SK-N-SH (cell line): ENCODE measurements around the gene CACNA2D3. TPM values are rescaled to one million over a fixed set of nuclear protein-coding genes. Genes with fewer than 3 reads are reported as not detected.
A peak's percentile ranks its signal among the peaks of the same experiment; 100 is the strongest.

Source experiments
- CTCF ChIA-PET: fragments of 300-600, 350-600 bp; formaldehyde crosslinking; extraction: SDS; loops from one replicate; lab custom pipeline; 2021; lab: Yijun Ruan, JAX
- POLR2A ChIA-PET: fragments of 350-600 bp; sonication (Branson Sonifier 250); formaldehyde crosslinking; extraction: SDS; loops from one replicate; lab custom pipeline; 2020; ENCODE audit warnings: antibody characterized with exemption, inconsistent platforms; lab: Yijun Ruan, JAX
- DNase-seq: peaks from one replicate; pipeline ENCODE4 v3.0.0; 2012
- H2AFZ ChIP-seq: fragments of 200-600 bp; sonication (generic); 2 replicates; pipeline ENCODE4 v1.8.1; 2016; ENCODE audit warnings: antibody characterized with exemption, mild to moderate bottlenecking, low read depth
- H3F3A ChIP-seq: fragments of 200-600 bp; sonication (generic); replicated peaks from 2 replicates; pipeline ENCODE3; 2016; ENCODE audit warnings: antibody characterized with exemption, mild to moderate bottlenecking; ENCODE audit not compliant: insufficient read depth
- H3K27ac ChIP-seq, 2 experiments: fragments of 200-500 bp in 1 of 2; fragments of 200-600 bp in 1 of 2; sonication (Bioruptor generic) in 1 of 2; sonication (generic), shearing (Covaris generic) in 1 of 2; 2 replicates each; pipeline versions ENCODE4 v1.5.1 to v1.6.1; 2014 to 2016; ENCODE audit warnings: low read depth in 2 of 2, inconsistent platforms in 1 of 2, low read length in 1 of 2, mild to moderate bottlenecking in 1 of 2, mixed read lengths in 1 of 2
- H3K27me3 ChIP-seq: fragments of 200-600 bp; sonication (generic), shearing (Covaris generic); 2 replicates; pipeline ENCODE4 v1.6.1; 2016; ENCODE audit warnings: mixed run types; ENCODE audit not compliant: insufficient read depth
- H3K36me3 ChIP-seq, 2 experiments: fragments of 200-500 bp in 1 of 2; fragments of 200-600 bp in 1 of 2; sonication (Bioruptor generic) in 1 of 2; sonication (generic) in 1 of 2; replicated peaks in 1 of 2; 2 replicates each; pipeline versions ENCODE3 to v1.5.1; 2014 to 2016; ENCODE audit warnings: low read length in 1 of 2, mild to moderate bottlenecking in 1 of 2; ENCODE audit not compliant: insufficient read depth in 2 of 2, control insufficient read depth in 1 of 2
- H3K4me1 ChIP-seq, 2 experiments: fragments of 200-500 bp in 1 of 2; fragments of 200-600 bp in 1 of 2; sonication (Bioruptor generic) in 1 of 2; sonication (generic), shearing (Covaris generic) in 1 of 2; 2 replicates each; pipeline versions ENCODE4 v1.5.1 to v1.6.1; 2014 to 2016; ENCODE audit warnings: low read depth in 1 of 2, low read length in 1 of 2, mixed run types in 1 of 2; ENCODE audit not compliant: insufficient read depth in 2 of 2, control insufficient read depth in 1 of 2
- H3K4me2 ChIP-seq: fragments of 200-600 bp; sonication (generic), shearing (Covaris generic); 2 replicates; pipeline ENCODE4 v1.6.1; 2017; ENCODE audit warnings: mixed run types
- H3K4me3 ChIP-seq, 2 experiments: fragments of 200-500 bp in 1 of 2; fragments of 200-600 bp in 1 of 2; sonication (Bioruptor generic) in 1 of 2; sonication (generic), shearing (Covaris generic) in 1 of 2; 2 replicates each; pipeline versions ENCODE4 v1.5.1 to v1.8.1; 2014 to 2016; ENCODE audit warnings: low read depth in 2 of 2, inconsistent platforms in 1 of 2, low read length in 1 of 2, mild to moderate bottlenecking in 1 of 2, mixed read lengths in 1 of 2, moderate library complexity in 1 of 2
- H3K79me2 ChIP-seq: fragments of 200-600 bp; sonication (generic); 2 replicates; pipeline ENCODE4 v1.8.1; 2017; ENCODE audit warnings: mild to moderate bottlenecking; ENCODE audit not compliant: insufficient read depth
- H3K9ac ChIP-seq: fragments of 200-600 bp; sonication (generic); 2 replicates; pipeline ENCODE4 v1.6.1; 2017; ENCODE audit warnings: mixed run types
- H3K9me2 ChIP-seq: fragments of 200-600 bp; sonication (generic); 2 replicates; pipeline ENCODE4 v1.6.1; 2017; ENCODE audit warnings: mixed run types
- H3K9me3 ChIP-seq: fragments of 200-600 bp; sonication (generic); 2 replicates; pipeline ENCODE4 v1.6.1; 2017; ENCODE audit warnings: mixed run types, mild to moderate bottlenecking, moderate library complexity
- H4K20me1 ChIP-seq: fragments of 200-600 bp; sonication (generic); 2 replicates; pipeline ENCODE4 v1.6.1; 2017; ENCODE audit warnings: mild to moderate bottlenecking, mixed run types; ENCODE audit not compliant: insufficient read depth
- EP300 ChIP-seq, 2 experiments: IDR thresholded peaks; 2 replicates each; pipeline versions ENCODE4 v1.4.0 to v1.6.1; 2012; ENCODE audit warnings: borderline replicate concordance in 1 of 2, low read depth in 1 of 2, low read length in 1 of 2
- FOSL2 ChIP-seq: IDR thresholded peaks from 2 replicates; pipeline ENCODE4 v1.4.0; 2012; ENCODE audit warnings: low read depth, mild to moderate bottlenecking, moderate library complexity, borderline replicate concordance
- GATA2 ChIP-seq: sonication (generic); formaldehyde crosslinking; IDR thresholded peaks from 2 replicates; pipeline ENCODE4 v1.5.0; 2020; ENCODE audit warnings: mild to moderate bottlenecking, missing genetic modification reagents
- JUND ChIP-seq: IDR thresholded peaks from 2 replicates; pipeline ENCODE4 v1.4.0; 2012
- NFIC ChIP-seq: IDR thresholded peaks from 2 replicates; pipeline ENCODE4 v1.4.0; 2012; ENCODE audit warnings: borderline replicate concordance
- NRF1 ChIP-seq: IDR thresholded peaks from 2 replicates; pipeline ENCODE4 v1.6.1; 2012; ENCODE audit warnings: low read depth, mild to moderate bottlenecking, low read length
- POLR2AphosphoS5 ChIP-seq: IDR thresholded peaks from 2 replicates; pipeline ENCODE4 v1.6.1; 2012; ENCODE audit warnings: low read depth, low read length
- RXRA ChIP-seq: IDR thresholded peaks from 2 replicates; pipeline ENCODE4 v1.4.0; 2012; ENCODE audit warnings: low read depth, mild to moderate bottlenecking, borderline replicate concordance
- SIN3A ChIP-seq: IDR thresholded peaks from 2 replicates; pipeline ENCODE4 v1.6.1; 2012; ENCODE audit warnings: low read depth, mild to moderate bottlenecking, low read length, moderate library complexity, borderline replicate concordance
- TCF12 ChIP-seq: IDR thresholded peaks from 2 replicates; pipeline ENCODE4 v1.4.0; 2012
- WGBS: methylation state at CpG from one replicate; pipeline ENCODE4 v1.1.6; 2017; ENCODE audit warnings: low lambda C conversion rate; 5-methylcytosine and 5-hydroxymethylcytosine counted together
- polyA plus RNA-seq, 3 experiments: library from polyadenylated mRNA; depleted of rRNA; stranded (reverse); fragments of >200 nt; gene quantifications; 2 replicates each; pipeline ENCODE4 v1.2.3, GENCODE V29; 2012
- TF ChIP-seq, protein P1 (sequence below): IDR thresholded peaks from 2 replicates; pipeline ENCODE4 v1.4.0; 2012; ENCODE audit warnings: low read depth, borderline replicate concordance
- TF ChIP-seq, protein P2 (sequence below): IDR thresholded peaks from 2 replicates; pipeline ENCODE4; 2012
- TF ChIP-seq, protein P3 (sequence below): IDR thresholded peaks from 2 replicates; pipeline ENCODE4 v1.4.0; 2012; ENCODE audit warnings: low read depth
- TF ChIP-seq, protein P4 (sequence below): IDR thresholded peaks from 2 replicates; pipeline ENCODE4 v1.4.0; 2012; ENCODE audit warnings: low read depth, borderline replicate concordance

CACNA2D3 gene
- polyA plus RNA-seq, 1 of the 3 experiments (the other 2 are of a cell fraction): 0.15 TPM

DNA sequence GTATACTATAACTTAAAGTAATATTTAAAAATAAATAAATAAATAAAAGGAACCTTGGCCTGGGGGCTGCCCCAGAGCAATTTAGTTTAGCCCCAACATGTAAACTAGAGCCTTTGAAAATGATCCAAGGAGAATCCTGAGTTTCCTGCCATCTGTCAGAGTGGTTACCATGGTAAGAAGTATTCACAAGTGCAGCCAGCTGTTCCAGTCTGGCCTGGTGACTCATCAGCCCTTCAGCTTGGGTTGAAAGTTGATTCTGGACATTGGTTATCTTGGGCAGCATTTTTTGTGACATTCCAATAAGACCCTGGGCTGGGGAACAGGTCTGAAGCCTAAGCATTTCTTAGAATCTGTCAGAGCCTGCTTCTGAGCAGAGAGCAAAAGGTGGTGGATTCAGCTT, 878.2 kb downstream of the CACNA2D3 start:
- Histone ChIP-seq H3K27ac (peak overlapping the region in 1 of 2 experiments; percentile 71; a peak in 2 of 4 replicates), H3F3A (peaks cover 5% of the 10 kb centered on the region), H3K27me3 (no peaks in the 10 kb centered on the region), H3K9me3 (no peaks in the 10 kb centered on the region), H2AFZ (no peak overlapping the region), H3K79me2 (no peaks in the 10 kb centered on the region), H3K36me3 (no peaks in the 10 kb centered on the region), H3K4me2 (0 out of 2 replicates have a peak overlapping the region, but pooled peaks have one; percentile 4), H4K20me1 (no peaks in the 10 kb centered on the region), H3K4me1 (peaks cover 4% of the 10 kb centered on the region in 2 experiments; a peak in 2 of 4 replicates), H3K9ac (no peak overlapping the region), H3K9me2 (no peaks in the 10 kb centered on the region), H3K4me3 (no peak overlapping the region)
- DNase-seq: peak; percentile 15
- TF ChIP-seq EP300 (IDR thresholded peaks at IDR 0.05; ENCODE audit: borderline replicate concordance in 1 of 2, low read depth in 1 of 2, low read length in 1 of 2) (peak in 1 of 2 experiments; percentile 31; a peak in 1 of 4 replicates), POLR2AphosphoS5 (peak; percentile 30; the same call in 1 of the 2 replicates), GATA2 (CRISPR knock-in tag) (no peak), RXRA (peak; percentile 56; the same call in 1 of the 2 replicates), NFIC (peak; percentile 60), SIN3A (peak; percentile 79; the same call in 1 of the 2 replicates), TCF12 (peak; percentile 90), JUND (peak; percentile 85), FOSL2 (peak; percentile 89)
- TF ChIP-seq, protein P1, sequence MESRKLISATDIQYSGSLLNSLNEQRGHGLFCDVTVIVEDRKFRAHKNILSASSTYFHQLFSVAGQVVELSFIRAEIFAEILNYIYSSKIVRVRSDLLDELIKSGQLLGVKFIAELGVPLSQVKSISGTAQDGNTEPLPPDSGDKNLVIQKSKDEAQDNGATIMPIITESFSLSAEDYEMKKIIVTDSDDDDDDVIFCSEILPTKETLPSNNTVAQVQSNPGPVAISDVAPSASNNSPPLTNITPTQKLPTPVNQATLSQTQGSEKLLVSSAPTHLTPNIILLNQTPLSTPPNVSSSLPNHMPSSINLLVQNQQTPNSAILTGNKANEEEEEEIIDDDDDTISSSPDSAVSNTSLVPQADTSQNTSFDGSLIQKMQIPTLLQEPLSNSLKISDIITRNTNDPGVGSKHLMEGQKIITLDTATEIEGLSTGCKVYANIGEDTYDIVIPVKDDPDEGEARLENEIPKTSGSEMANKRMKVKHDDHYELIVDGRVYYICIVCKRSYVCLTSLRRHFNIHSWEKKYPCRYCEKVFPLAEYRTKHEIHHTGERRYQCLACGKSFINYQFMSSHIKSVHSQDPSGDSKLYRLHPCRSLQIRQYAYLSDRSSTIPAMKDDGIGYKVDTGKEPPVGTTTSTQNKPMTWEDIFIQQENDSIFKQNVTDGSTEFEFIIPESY: no peak
- TF ChIP-seq, protein P2, sequence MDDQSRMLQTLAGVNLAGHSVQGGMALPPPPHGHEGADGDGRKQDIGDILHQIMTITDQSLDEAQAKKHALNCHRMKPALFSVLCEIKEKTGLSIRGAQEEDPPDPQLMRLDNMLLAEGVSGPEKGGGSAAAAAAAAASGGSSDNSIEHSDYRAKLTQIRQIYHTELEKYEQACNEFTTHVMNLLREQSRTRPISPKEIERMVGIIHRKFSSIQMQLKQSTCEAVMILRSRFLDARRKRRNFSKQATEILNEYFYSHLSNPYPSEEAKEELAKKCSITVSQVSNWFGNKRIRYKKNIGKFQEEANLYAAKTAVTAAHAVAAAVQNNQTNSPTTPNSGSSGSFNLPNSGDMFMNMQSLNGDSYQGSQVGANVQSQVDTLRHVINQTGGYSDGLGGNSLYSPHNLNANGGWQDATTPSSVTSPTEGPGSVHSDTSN: peak; percentile 84
- ChIA-PET CTCF (no interaction called here), POLR2A (no interaction called here)

DNA sequence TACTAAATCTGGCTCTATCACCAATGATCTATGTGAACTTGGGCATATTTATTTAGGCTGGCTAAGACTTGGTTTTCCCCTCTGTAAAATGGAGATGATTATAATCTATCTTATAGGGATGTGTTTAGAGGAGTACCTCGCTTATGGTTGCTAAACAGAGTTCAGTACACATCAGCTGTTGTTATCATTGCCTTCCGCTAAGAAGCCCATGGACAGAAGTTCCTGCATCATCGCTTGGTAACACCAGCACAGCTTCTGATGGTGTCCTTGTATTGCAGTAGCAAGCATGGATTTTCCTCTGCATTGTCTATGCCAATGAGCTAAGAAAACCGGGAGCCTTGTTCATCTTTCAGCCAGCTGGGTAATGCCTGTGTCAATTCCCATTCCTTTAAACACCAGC, 878.6 kb downstream of the CACNA2D3 start:
- 62% methylated on average over 3 of the region's 4 CpGs for WGBS
- Histone ChIP-seq H3K79me2 (no peaks in the 10 kb centered on the region), H3K9ac (no peak overlapping the region), H3K9me3 (no peaks in the 10 kb centered on the region), H2AFZ (no peak overlapping the region), H3K4me3 (no peak overlapping the region; a peak in 1 of 4 replicates), H3K36me3 (no peaks in the 10 kb centered on the region), H3K9me2 (no peaks in the 10 kb centered on the region), H4K20me1 (no peaks in the 10 kb centered on the region), H3K4me1 (peaks cover 4% of the 10 kb centered on the region in 2 experiments; a peak in 2 of 4 replicates), H3F3A (peaks cover 5% of the 10 kb centered on the region), H3K27me3 (no peaks in the 10 kb centered on the region), H3K27ac (peak overlapping the region in 1 of 2 experiments; percentile 71; a peak in 1 of 4 replicates), H3K4me2 (0 out of 2 replicates have a peak overlapping the region, but pooled peaks have one; percentile 4)
- DNase-seq: no peak
- TF ChIP-seq, protein P3, sequence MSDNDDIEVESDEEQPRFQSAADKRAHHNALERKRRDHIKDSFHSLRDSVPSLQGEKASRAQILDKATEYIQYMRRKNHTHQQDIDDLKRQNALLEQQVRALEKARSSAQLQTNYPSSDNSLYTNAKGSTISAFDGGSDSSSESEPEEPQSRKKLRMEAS: no peak
- TF ChIP-seq, protein P4, sequence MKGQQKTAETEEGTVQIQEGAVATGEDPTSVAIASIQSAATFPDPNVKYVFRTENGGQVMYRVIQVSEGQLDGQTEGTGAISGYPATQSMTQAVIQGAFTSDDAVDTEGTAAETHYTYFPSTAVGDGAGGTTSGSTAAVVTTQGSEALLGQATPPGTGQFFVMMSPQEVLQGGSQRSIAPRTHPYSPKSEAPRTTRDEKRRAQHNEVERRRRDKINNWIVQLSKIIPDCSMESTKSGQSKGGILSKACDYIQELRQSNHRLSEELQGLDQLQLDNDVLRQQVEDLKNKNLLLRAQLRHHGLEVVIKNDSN: 0 out of 2 replicates have a peak, but pooled peaks have one; percentile 6
- no peak for TF ChIP-seq NRF1
- no peak for TF ChIP-seq EP300 (IDR thresholded peaks at IDR 0.05; ENCODE audit: borderline replicate concordance in 1 of 2, low read depth in 1 of 2, low read length in 1 of 2)
- TF ChIP-seq NFIC: no peak
- POLR2A ChIA-PET: no interaction called here
- CTCF ChIA-PET: no interaction called here
